NCI-H128 (cell line): ENCODE measurements around the gene SHANK1.

Experiments
- DNase-seq: peaks from one replicate; lab custom pipeline; 2025; ENCODE audit not compliant: unreplicated experiment; lab: John Stamatoyannopoulos, UW

Gene SHANK1

DNA sequence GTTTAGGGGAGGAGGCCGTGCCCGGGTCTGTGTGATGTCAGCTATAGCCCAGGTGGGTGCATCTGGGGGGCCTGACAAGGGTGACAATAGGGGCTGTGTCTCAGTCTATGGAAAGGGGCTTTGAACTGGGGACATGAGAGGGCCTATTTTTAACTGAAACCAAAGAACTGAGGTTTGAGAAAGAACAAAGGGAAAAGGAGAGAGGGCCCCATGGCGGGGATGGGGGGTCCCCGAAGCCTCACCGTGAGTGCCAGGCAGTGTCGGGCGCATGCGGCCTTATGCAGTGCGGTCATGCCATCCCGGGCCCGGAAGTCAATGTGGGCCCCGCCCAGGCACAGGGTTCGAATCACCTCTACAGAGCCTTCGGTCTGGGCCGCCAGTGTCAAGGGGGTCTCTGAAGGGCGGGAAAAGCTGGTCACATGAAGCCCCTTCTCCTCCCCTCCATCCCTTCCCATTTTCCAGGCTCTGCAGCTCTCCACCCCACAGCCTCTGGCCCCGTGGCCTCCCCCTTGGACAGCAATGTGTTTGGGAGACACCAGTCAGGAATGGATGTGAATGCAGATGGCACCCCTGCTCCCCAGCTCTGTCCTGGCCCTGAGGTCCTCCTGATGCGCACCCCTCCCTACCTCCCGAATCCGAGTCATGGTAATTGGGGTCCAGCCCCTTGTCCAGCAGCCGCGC is 5.9 kb downstream of the SHANK1 start:
- DNase-seq: no peak

DNA sequence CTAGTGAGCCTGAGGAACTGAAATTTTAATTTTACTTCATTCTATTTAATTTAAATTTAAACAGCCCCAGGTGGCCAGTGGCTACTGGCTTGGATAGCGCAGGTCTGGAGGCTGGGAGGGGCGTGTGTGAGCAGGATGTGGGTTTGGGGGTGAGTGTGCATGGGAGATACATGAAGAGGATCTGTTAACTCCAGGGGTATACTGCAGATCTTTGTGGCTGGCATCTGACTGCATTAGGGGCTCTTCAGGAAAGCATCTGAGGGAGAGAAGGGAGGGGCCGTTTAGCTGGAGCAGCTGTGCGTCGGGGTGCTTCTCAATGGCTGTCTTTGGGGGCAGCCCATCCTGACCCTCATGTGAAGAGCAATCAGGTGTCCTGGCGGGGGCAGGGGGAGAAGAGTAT is 6.8 kb downstream of the SHANK1 start:
- DNase-seq: no peak

DNA sequence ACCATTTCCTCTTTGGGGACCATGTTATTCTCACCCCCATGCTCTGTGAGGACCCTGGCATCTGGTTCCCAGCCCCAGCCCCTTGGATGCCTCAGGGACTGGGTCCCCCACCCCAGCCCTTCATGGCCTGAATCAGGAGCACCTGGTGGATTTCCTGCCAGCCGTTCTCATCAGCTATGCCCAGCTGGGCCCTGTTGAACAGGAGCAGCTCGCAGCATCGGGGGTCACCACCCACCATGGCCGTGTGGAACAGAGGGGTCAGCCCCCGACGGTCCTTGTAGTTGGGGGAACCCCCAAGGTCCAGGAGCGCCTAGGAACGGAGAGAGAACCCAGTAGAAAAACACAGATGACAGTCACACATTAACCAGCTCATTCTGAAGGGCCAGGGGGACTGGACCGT is 7.8 kb downstream of the SHANK1 start:
- no peak for DNase-seq

DNA sequence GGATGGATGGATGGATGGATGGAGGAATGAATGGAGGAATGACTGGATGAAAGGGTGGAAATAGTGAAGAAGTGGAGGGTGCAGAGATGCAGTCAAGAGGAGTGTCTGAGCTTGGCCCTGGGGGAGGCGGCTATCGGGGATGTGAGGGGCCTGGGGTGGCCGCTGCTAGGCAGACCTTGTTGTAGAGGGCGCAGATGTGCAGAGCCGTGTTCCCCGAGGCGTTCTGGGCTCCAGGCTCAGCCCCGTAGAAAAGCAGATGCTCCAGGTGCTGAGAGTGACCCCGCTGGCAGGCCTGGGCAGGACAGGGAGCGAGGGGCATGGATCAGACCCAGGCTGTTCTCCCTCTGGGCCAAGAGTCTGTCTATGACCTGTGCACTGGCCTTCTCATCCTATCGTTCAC is 8.4 kb downstream of the SHANK1 start:
- DNase-seq: no peak

DNA sequence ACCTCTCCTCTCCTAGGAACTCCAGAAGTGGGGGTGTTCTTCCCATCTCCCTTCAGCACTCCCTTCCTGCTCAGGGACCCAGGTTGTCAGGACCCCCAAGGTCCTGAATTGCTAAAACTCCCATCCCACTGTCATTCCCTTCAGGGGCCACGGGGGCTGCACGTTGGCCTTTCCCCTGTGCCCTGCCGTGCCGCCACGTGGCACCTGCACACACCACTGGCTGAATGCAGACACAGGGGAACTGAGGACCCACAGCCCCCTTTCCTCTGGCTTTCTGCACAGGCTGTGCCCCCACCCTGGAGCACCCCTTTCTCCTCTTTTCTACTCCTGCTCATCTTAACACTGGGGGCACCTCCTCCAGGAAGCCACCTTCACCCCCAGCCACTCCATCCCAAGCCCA is 9.0 kb downstream of the SHANK1 start:
- DNase-seq: no peak

DNA sequence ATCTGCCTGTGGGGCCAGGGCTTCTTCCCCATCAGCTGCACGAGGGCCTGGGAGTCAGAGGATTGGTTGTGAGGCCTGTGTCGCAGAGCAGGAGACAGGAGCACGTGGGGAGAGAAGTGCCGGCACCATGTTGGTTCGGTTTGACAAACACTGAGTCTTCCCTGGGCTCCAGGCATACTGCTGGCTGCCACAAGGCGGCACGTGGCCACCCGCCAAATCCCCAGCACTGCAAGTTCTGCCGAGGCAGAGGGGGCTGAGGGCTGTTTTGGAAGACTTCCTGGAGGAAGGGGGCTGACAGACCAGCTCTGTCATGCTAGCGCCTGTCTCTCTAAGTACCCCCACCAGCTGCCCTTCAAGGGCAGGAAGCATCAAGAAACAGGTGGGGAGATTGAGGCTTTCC is 9.5 kb downstream of the SHANK1 start:
- no peak for DNase-seq

DNA sequence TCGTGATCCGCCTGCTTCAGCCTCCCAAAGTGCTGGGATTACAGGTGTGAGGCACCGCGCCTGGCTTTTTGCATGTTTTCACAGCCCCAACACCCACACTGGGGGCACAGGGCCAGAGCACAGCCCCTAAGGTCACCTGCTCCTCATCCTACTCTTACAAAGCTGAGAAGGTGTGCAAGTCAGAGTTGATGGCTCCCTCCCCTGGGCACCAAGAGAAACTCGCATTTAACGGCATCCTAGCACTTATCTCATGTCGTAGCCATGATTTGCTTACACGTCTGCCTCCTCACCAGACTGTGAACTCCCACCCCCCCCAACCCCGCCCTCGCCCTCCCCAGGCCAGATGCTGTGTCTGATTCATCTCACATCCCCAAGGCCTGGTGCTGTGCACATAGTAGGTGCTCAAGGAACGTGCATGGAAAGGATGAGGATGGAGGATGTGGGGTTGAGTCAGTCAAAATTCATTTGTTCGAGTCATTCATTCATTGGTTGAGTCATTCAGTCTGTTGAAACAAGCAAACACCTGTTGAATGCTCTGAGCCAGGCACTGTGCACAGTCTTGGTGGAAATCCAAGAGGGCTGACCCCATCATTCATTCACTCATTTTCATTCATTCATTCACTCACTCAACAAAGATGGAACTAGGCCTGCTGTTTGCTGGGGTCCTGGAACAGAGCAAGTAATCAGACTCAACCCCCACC is 11.3 kb downstream of the SHANK1 start:
- DNase-seq: no peak

DNA sequence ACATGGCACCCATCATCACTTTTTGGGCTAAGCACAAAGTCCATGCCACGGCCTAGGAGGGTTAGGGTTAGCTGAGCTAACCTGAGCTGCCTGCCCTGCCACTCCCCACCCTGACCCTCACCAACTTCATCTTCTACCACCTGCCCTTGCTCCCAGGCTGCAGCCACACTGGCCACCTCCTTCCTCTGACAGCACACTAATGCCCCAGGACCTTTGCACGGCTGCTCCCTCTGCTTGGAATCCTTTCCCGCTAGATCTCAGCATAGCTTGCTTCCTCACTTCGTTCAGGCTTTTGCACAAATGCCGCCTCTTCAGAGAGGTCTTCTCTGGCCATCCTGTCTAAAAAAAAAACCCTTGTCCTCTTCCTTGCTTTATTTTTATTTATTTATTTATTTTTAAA is 13.2 kb downstream of the SHANK1 start:
- no peak for DNase-seq

DNA sequence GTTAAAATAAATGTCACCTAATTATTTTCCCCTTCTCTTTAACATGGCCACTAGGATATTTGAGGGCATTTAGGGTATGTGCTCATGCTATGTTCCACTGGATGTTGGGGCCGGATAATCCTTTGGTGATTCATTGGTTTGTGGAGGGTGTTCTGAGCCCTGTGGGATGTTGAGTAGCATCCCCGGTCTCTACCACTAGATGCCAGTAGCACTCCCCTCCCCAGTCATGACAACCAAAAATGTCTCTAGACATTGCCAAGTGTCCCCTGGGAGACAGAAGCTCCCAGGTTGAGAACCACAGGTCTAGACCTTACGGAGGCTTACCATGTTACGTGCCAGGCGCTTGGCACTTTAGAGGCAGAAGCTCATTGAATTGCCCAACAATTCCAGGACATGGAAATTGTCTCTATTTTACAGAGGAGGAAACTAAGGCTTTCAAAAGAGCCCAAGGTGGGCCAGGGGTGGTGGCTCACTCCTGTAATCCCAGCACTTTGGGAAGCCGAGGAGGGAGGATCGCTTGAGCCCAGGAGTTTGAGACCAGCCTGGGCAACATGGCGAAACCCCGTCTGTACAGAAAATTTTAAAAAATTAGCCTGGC is 14.1 kb downstream of the SHANK1 start:
- DNase-seq: no peak

DNA sequence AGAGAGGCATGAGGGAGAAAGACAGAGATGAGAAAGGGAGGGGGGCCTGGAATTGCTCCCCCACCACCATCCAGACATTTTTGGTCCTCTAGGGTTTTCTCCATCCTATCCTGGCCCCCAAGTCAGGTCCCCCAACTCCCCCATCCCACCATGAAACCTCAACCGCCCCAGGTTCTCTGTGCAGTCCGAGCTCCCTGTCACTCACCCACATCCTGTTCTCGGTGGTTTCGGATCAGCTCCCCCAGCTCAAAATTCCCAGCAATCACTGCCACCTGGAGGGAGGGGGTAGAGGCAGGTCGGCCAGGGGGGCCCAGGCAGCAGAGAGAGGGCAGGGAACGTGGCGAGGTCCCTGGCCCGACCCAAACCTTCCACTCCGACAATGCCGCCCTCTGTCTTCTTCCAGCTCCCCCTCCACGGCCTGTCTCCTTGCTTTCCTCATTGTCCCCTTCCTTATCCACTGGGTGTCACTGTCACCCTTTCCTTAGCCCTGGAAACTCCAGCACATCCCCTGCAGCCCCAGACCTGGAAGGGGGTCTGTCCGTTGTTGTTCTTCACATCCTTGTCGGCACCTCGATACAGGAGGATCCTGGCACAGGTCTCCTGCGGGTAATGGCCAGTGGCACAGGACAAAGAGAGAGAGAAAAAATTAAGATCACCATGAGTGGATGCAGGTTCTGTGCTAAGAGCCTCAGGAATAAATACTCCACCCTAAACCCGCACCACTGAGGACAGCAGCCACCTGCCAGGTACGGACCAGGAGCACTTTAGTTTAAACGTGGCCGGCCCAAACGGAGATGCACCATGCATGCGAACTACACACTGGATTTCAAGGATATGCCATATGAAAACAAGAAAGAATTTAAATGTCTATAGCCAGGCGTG is 15.4 kb downstream of the SHANK1 start:
- DNase-seq: no peak

DNA sequence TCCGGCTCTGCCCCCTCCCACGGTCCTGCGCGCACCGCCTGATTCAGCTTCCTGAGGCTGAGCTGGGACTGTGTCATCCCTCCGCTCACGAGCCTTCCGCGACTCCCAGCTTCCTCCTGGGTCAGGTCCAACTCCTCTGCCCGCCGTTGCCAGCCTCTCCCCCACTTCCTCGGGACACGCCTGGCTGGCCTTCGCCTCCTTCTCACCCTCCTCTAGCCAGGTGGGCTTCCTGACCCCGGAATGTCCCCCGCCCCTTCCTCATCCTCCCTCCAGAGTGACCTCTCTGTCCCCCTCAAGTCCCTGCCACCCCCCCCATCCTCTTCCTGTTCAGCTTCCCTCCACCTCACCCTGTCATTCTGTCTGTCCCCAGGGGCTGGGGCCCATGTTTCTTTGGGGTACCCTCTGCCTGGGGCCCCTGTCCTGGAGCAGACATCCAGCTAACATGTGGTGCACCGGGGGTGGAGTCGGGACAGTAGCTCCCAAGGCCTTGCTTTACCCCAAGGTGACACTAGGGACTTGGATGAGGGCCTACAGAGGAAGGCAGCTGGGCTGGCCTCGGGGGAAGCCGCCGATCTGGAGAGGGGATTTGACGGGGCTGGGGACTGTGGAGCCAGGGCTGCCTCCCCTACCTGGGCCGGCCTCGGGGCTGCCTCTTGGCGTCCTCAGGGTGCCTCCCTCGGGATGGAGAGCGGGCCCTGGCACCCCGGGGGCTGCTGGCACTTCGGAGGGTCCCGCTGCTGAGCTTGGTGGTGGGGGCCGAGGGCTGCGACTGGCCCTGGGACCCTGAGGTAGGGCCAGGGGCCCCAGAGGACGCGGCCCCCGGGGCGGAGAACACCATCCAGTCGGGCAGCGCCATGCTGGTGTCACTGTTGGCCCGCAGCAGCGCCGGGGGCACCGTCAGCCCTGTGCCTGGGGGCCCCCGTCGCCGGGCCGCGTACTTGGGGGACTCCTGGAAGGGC is 16.5 kb downstream of the SHANK1 start:
- DNase-seq: no peak

DNA sequence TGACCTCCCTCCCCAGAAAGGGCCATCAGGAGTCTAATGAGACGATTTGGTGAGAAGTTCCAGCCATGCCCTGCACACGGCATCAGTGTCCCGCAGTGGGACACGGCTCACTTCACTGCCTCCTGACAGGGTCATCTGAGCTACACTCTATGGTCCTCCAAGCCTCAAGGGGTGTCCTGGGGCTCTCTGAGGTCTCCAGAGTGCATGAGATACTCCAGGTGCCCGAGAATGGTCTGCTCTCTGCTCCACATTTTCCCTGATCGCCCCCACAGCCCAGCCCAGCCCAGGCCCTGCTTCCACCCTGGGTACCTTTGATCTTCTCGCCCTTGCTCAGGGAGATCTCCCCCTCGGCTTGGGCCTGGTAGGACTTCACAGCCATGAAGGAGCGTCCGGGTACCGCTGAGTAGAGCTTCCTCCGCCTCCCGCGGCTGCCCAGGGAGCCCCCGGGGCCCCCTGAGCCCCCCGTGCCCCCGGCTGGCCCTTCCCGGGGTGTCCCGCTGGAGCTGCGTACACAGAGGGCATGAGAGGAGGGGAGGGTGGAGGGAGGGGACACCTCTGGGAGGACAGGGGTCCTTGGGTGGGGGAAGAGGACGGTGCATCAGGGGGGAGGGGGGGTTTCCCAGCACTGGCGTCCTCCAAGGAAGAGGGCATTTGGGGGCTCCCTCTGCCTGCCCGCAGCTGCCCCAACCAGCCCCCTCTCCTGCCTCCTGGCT is 17.3 kb downstream of the SHANK1 start:
- no peak for DNase-seq

DNA sequence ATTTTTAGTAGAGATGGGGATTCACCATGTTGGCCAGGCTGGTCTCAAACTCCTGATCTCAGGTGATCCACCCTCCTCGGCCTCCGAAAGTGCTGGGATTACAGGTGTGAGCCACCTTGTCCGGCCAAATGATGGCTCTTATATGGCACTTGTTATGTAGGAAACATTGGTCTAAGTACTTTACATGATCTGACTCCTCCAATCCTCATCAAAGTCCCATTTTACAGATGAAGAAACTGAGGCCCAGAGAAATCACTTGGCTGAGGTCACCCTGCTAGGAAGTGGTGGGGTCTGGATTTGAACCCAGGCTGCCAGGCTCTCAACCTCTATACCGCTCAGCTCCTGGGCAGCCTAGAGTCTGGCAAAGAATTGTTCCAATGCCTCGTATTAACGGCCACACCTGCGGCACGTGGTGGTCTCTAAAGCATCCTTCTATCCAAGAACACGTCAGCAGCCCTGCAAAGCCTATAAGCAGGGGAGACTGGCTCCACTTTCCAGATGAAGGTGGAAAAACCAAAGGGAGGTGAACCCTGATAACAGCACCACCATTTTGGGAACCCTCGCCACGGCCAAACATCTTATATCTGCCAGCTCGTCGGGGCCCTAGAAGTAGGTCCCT is 18.1 kb downstream of the SHANK1 start:
- DNase-seq: no peak

DNA sequence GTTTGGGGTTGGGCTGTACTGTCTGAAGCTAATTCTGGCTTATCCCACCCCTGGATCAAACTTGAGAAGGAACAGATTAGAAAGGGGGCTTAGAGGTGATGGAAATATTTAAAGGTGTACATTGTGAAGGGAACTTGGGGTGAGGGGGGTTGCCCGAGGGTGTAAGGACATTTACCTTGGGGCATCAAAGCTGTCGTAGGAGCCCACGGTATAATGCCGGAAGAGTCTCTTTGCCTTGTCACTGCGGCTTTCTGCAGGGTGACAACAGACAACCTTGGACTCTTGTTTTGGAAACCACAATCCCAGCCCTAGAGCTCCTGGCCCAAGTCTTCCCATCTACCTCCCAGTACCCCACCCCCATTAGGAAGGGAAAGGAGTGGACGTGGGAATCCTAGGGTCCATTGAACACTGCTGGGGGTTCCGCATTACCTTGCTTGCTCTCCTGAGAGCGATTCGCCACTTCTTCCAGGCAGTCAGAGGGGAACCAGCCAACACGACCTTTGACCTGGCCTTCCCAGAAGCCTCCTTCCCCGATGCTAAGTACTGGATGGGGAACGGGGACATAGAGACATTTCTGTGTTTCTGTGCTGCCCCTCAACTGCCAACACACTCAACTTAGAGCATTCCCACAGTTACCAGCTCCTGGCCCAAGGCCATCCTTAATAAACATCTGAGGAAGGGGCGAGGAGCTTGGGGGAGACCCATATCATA is 22.0 kb downstream of the SHANK1 start:
- no peak for DNase-seq

DNA sequence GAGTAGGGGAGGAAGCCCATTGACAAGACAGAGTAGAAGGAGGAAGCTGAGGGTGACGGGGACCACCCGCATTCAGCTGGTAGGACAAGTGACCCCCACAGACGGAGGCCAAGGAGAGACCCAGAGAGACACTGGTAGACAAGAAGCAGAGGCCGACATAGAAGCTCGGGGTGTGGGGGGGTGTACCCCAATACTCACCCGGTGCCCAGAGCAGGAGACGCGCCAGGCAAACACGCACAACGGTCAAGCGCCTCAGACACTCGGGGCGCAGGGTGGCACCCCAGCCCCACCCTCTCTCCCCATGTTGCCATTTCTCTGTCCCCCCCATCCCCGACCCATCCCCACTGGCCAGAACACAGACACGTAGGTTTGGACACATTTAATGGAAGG is 23.5 kb downstream of the SHANK1 start:
- no peak for DNase-seq

DNA sequence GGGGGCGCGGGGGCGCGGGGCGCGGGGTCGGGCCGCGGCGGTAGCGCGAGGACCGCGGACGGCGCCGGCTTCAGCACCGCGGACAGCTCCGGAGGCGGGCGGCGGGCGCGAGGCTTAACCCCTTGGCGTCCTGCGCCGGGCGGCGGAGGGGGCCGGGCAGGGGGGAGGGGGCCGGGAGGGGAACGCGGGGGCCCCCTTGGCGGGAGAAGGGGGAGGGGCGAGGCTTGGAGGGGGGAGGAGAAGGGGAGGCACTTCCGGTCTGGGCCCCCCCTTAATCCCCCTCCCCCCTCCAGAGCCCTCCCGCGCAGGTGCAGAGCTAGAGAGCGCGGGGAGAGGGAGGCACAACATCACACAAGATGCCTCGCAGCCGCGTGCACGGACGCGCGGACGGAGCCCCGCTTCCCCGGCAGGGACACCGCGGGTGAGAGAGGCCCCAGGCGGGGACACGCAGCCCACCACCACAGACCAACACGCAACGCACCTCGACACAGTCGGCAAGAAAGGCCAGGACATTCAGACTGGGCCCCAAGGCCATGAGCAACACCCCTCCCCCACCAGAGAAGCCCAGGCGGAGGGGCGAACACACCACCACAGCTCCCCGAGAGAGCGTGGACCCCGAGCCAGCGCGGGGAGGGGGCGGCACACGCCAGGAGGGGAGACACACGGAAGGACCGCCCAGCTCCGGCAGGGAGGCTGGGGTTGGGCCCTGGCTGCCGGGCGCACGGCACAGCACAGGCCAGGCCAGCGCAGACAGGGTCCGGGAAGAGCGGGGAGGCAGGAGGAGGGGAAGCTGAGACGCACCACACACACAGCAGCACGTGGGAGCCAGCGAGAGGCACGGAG is 24.1 kb downstream of the SHANK1 start:
- DNase-seq: no peak

DNA sequence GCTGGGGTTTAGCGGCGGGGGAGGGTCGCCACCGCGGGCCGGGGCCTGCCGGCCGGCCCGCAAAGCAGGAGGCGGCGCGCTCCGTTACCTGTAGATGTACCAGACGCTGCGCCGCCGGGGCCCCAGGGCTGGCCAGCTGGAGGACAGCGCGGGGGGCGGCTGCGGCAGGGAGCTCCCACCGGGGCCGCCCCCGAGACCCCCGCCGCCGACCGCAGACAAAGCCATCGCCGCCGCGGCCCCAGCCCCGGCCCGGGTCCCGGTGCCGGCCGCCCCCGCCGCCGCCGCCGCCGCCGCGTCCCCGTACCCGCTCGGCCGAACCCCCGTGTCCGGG is 24.8 kb downstream of the SHANK1 start:
- DNase-seq: no peak
